ENCODE measurements around the gene CFAP141. TPM values are rescaled to one million over a fixed set of nuclear protein-coding genes. Genes with fewer than 3 reads are reported as not detected.

The CFAP141 gene
- total and polyA plus RNA-seq, 2 of the 13 experiments (the other 11 are each of a cell fraction or from before 2014, with no cell fraction given), result not detected

DNA sequence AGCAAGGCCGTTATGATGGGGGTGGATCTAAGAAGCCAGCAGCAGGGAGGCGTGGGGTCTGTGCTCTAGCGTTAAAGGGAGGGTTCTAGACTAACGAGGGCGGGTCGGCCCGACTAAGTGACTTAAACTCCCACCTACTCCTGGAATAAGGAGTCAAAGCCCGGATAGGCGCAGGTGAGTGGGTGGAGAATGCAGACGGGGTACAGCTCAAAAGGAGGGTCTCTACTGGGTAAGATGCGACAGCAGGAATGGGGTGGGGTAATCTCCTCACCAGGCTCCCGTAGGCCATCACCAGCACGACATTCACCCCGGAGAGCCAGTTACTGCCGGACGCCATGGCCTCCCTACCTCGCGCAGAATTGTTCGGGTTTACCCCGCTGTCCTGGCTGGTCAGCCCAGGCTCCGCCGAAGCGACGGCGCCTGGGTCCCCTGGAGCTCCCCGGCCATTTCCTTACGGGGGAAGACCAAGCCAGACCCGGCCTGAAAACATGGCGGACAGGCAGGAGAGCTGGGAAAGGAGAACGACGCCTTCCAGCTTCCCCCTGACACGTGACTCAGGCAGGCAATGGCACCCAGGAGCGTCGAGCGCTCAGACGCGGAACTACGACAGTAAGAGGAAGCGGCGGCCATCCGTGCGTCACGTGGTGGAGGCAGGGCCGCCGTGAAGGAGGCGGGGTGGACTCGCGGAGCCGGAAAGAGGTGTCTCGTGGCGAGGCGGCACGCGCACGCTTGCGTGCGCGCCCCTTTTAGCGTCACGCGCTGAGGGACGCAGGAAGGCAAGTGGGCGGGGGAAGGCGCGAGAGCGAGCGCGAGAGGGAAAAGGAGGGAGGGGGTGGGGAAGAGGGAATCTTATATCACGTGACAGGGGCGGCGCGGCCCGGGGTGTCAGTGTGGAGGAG, 14.2 kb upstream of the CFAP141 start, which contains the start of gene UBAP2L (continued):
- TF ChIP-seq, protein P1, sequence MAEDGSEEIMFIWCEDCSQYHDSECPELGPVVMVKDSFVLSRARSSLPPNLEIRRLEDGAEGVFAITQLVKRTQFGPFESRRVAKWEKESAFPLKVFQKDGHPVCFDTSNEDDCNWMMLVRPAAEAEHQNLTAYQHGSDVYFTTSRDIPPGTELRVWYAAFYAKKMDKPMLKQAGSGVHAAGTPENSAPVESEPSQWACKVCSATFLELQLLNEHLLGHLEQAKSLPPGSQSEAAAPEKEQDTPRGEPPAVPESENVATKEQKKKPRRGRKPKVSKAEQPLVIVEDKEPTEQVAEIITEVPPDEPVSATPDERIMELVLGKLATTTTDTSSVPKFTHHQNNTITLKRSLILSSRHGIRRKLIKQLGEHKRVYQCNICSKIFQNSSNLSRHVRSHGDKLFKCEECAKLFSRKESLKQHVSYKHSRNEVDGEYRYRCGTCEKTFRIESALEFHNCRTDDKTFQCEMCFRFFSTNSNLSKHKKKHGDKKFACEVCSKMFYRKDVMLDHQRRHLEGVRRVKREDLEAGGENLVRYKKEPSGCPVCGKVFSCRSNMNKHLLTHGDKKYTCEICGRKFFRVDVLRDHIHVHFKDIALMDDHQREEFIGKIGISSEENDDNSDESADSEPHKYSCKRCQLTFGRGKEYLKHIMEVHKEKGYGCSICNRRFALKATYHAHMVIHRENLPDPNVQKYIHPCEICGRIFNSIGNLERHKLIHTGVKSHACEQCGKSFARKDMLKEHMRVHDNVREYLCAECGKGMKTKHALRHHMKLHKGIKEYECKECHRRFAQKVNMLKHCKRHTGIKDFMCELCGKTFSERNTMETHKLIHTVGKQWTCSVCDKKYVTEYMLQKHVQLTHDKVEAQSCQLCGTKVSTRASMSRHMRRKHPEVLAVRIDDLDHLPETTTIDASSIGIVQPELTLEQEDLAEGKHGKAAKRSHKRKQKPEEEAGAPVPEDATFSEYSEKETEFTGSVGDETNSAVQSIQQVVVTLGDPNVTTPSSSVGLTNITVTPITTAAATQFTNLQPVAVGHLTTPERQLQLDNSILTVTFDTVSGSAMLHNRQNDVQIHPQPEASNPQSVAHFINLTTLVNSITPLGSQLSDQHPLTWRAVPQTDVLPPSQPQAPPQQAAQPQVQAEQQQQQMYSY (CRISPR knock-in tag; IDR thresholded peaks at IDR 0.05), result peak; percentile 40; the same call in 1 of the 2 replicates
- TF ChIP-seq ZNF484 (CRISPR knock-in tag; IDR thresholded peaks at IDR 0.05; ENCODE audit: borderline replicate concordance, low read depth) (0 out of 2 replicates have a peak, but pooled peaks have one; percentile 69), HOXD1 (CRISPR knock-in tag; IDR thresholded peaks at IDR 0.05) (0 out of 2 replicates have a peak, but pooled peaks have one; percentile 53), NFATC3 (CRISPR knock-in tag; IDR thresholded peaks at IDR 0.05) (peak; percentile 85; the same call in 1 of the 2 replicates), TBL1XR1 (IDR thresholded peaks at IDR 0.05; ENCODE audit: borderline replicate concordance, low read length, partially characterized antibody) (no peak), FOXP4 (CRISPR knock-in tag; IDR thresholded peaks at IDR 0.05) (peak; percentile 74), ZNF263 (CRISPR knock-in tag; IDR thresholded peaks at IDR 0.05) (peak; percentile 56), EZH2 (conservative IDR thresholded peaks at IDR 0.05; ENCODE audit: low read depth, low read length) (no peak), ZMAT3 (CRISPR knock-in tag; conservative IDR thresholded peaks at IDR 0.05) (peak; percentile 93), ZNF264 (CRISPR knock-in tag; IDR thresholded peaks at IDR 0.05) (peak; percentile 92), NFYC (CRISPR knock-in tag; IDR thresholded peaks at IDR 0.05) (peak; percentile 69), SAFB2 (CRISPR knock-in tag; IDR thresholded peaks at IDR 0.05; ENCODE audit: borderline replicate concordance, low read depth) (peak; percentile 82; the same call in 1 of the 2 replicates), ATF2 (CRISPR knock-in tag; IDR thresholded peaks at IDR 0.05) (peak; percentile 66), STAT5B (CRISPR knock-in tag; IDR thresholded peaks at IDR 0.05) (0 out of 2 replicates have a peak, but pooled peaks have one; percentile 44), MIXL1 (CRISPR knock-in tag; IDR thresholded peaks at IDR 0.05) (peak; percentile 72; the same call in 1 of the 2 replicates), MEIS1 (CRISPR knock-in tag; IDR thresholded peaks at IDR 0.05; ENCODE audit: borderline replicate concordance) (no peak; the same call in 1 of the 2 replicates), U2AF2 (IDR thresholded peaks at IDR 0.05; ENCODE audit: low read depth, low read length) (0 out of 2 replicates have a peak, but pooled peaks have one; percentile 44), YY1 (IDR thresholded peaks at IDR 0.05; ENCODE audit: insufficient read depth, insufficient replicate concordance, low read depth, low read length) (peak; percentile 96), REL (CRISPR knock-in tag; conservative IDR thresholded peaks at IDR 0.05) (peak; percentile 41; the same call in 1 of the 2 replicates)
- TF ChIP-seq, protein P2, sequence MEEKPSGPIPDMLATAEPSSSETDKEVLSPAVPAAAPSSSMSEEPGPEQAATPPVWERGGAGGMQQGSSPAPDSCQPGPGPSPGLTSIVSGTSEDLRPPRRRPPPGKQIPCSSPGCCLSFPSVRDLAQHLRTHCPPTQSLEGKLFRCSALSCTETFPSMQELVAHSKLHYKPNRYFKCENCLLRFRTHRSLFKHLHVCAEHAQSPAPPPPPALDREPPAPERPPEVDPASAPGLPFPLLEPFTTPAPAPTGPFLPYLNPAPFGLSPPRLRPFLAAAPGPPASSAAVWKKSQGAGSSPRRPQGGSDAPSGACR (CRISPR knock-in tag; IDR thresholded peaks at IDR 0.05), result peak; percentile 93; the same call in 1 of the 2 replicates

Measured in HepG2 (cell line).